Mucosa of gallbladder (tissue), 1 donor: ENCODE results near the gene RAB9A. TPM values are rescaled to one million over a fixed set of nuclear protein-coding genes. Genes with fewer than 3 reads are reported as not detected.

Experiments
- DNase-seq: peaks from one replicate; pipeline ENCODE4 v3.0.0-alpha.2; 2020; ENCODE audit warnings: low spot score
- total RNA-seq: library from RNA; stranded (reverse); gene quantifications from one replicate; pipeline ENCODE4 v1.2.1, GENCODE V29; 2021
- donor health status: DM: no; HTN: no; CAD: no.

RAB9A gene
- total RNA-seq, 1 donor from 2014 or later, result 32.2 TPM

- DNase-seq, result no peak
Observed at GRCh38 chrX:13747836-13748235, 58.9 kb downstream of the RAB9A start.

- DNase-seq, result no peak
Observed at GRCh38 chrX:13748486-13748885, 59.6 kb downstream of the RAB9A start.

GRCh38 chrX:13750204-13750603 is 61.3 kb downstream of the RAB9A start:
- DNase-seq, result no peak

- DNase-seq, result no peak
Observed at GRCh38 chrX:13750812-13751211, 61.9 kb downstream of the RAB9A start.

GRCh38 chrX:13752141-13752540 is 63.2 kb downstream of the RAB9A start:
- no peak for DNase-seq

GRCh38 chrX:13752646-13753045 is 63.7 kb downstream of the RAB9A start:
- DNase-seq, result no peak

- DNase-seq, result no peak
Observed at GRCh38 chrX:13754765-13755164, 65.8 kb downstream of the RAB9A start.

GRCh38 chrX:13755254-13755653 is 66.3 kb downstream of the RAB9A start:
- no peak for DNase-seq

- DNase-seq, result no peak
Observed at GRCh38 chrX:13756381-13756780, 67.5 kb downstream of the RAB9A start.

GRCh38 chrX:13759152-13759718 is 70.3 kb downstream of the RAB9A start:
- no peak for DNase-seq

Other genes starting within 250 kb of the RAB9A start
- gene EGFL6, start 119.5 kb upstream of the RAB9A start, total RNA-seq, result 3.6 TPM
- 4.0 TPM for gene TCEANC, start 36.0 kb upstream of the RAB9A start, total RNA-seq
- gene TRAPPC2, start 45.5 kb downstream of the RAB9A start, total RNA-seq, result 25.1 TPM
- gene OFD1, start 45.6 kb downstream of the RAB9A start, total RNA-seq, result 33.2 TPM
- 6.8 TPM for gene GPM6B, start 128.0 kb downstream of the RAB9A start, total RNA-seq